NCI-H2196 treated with DMSO at 0.1 percent for 48 hours (cell line): ENCODE data around the gene PPP1R13B.

Experiments
- DNase-seq: peaks from one replicate; lab custom pipeline; 2025; ENCODE audit not compliant: unreplicated experiment; lab: John Stamatoyannopoulos, UW

The PPP1R13B gene

GRCh38 chr14:103715052-103716000 is 132.0 kb downstream of the PPP1R13B start, which contains the start of the genes XRCC3 and ZFYVE21:
Gene XRCC3 (minus strand): TSS chr14:103715451. CDS start chr14:103711087, 4,364 bp downstream.
Gene ZFYVE21 (plus strand): TSS chr14:103715810. CDS start chr14:103715842, 32 bp downstream.
- DNase-seq = peak; percentile 93

GRCh38 chr14:103714063-103714724 is 133.2 kb downstream of the PPP1R13B start:
- no peak for DNase-seq

GRCh38 chr14:103713304-103714062 is 133.9 kb downstream of the PPP1R13B start:
- no peak for DNase-seq

- no peak for DNase-seq
Measured at GRCh38 chr14:103712633-103713247, 134.6 kb downstream of the PPP1R13B start.

GRCh38 chr14:103711516-103712431 is 135.6 kb downstream of the PPP1R13B start:
- DNase-seq = peak; percentile 3

- DNase-seq = no peak
Measured at GRCh38 chr14:103710771-103711377, 136.5 kb downstream of the PPP1R13B start.

- DNase-seq = no peak
Measured at GRCh38 chr14:103709814-103710213, 137.6 kb downstream of the PPP1R13B start.

GRCh38 chr14:103708750-103709187 is 138.6 kb downstream of the PPP1R13B start:
- DNase-seq = no peak

GRCh38 chr14:103707329-103708263 is 139.8 kb downstream of the PPP1R13B start:
- no peak for DNase-seq

GRCh38 chr14:103706551-103707328 is 140.6 kb downstream of the PPP1R13B start:
- no peak for DNase-seq

GRCh38 chr14:103705504-103706284 is 141.7 kb downstream of the PPP1R13B start:
- DNase-seq = no peak

- no peak for DNase-seq
Measured at GRCh38 chr14:103705118-103705503, 142.3 kb downstream of the PPP1R13B start.

- no peak for DNase-seq
Measured at GRCh38 chr14:103704708-103705107, 142.7 kb downstream of the PPP1R13B start.

GRCh38 chr14:103703433-103704385 is 143.7 kb downstream of the PPP1R13B start:
- no peak for DNase-seq
